Activated B cell treated with CpG ODN at 0.5 μM for 24 hours (primary cell): ENCODE data around the gene TAS1R2. TPM values are rescaled to one million over a fixed set of nuclear protein-coding genes. Genes with fewer than 3 reads are reported as not detected.

Source experiments
- ATAC-seq: fragments of 200-7000 bp; cut with Tn5 transposase; one replicate; pipeline ENCODE4 v1.10.0; 2021; ENCODE audit warnings: low read depth, mild to moderate bottlenecking, moderate library complexity
- CTCF ChIA-PET: fragments of 350-600 bp; sonication (Branson Sonifier 250); formaldehyde crosslinking; loops from one replicate; lab custom pipeline; 2021; ENCODE audit warnings: antibody characterized with exemption; lab: Charles Lee
- POLR2A ChIA-PET: fragments of 350-600 bp; sonication (Branson Sonifier 250); formaldehyde crosslinking; loops from one replicate; lab custom pipeline; 2021; ENCODE audit warnings: antibody characterized with exemption; lab: Charles Lee
- DNase-seq: peaks from one replicate; pipeline ENCODE4 v3.0.0; 2022
- H3K27ac Mint-ChIP-seq: one replicate; pipeline ENCODE4 v1.8.0; 2020; ENCODE audit warnings: mixed read lengths
- H3K27me3 Mint-ChIP-seq: one replicate; pipeline ENCODE4 v1.8.0; 2021; ENCODE audit warnings: mixed read lengths
- H3K36me3 Mint-ChIP-seq: one replicate; pipeline ENCODE4 v1.8.0; 2021; ENCODE audit warnings: low read depth, mixed read lengths
- H3K4me1 Mint-ChIP-seq: one replicate; pipeline ENCODE4 v1.8.0; 2021; ENCODE audit warnings: mixed read lengths
- H3K4me3 Mint-ChIP-seq: one replicate; pipeline ENCODE4 v1.8.0; 2020; ENCODE audit warnings: mild to moderate bottlenecking, mixed read lengths
- H3K9me3 Mint-ChIP-seq: one replicate; pipeline ENCODE4 v1.8.0; 2020; ENCODE audit warnings: mixed read lengths
- CTCF ChIP-seq: fragments of 200-600 bp; IDR thresholded peaks from one replicate; pipeline ENCODE4 v1.8.0; 2022; ENCODE audit warnings: antibody characterized with exemption, mild to moderate bottlenecking
- intact Hi-C: fragments of 100-400 bp; cut with micrococcal nuclease; formaldehyde crosslinking; loops from one replicate; pipeline ENCODE4 v1.15.1; 2024
- total RNA-seq: library from RNA; stranded (reverse); gene quantifications from 2 replicates; pipeline ENCODE4 v1.2.3, GENCODE V29; 2022

The TAS1R2 gene
- total RNA-seq, 1 donor from 2014 or later: not detected

DNA sequence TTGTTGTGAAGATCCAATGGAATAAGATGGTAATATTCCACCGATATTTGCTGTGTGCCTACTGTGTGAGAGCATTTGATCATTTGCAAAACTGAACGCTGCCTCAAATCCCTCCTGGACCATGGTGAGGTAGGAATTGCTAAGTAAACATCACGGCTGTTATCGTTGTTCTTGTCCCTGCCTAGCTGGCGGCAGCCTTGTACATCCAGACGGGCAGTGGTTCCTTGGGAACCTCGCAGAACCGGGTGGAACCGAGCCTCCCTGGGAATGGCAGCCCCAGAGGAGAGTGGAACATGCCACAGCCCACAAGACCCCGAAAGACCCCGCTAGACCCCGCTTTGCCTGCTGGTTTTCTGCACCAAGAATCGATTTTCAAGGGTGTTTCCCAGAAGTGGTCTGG is 60.9 kb downstream of the TAS1R2 start:
- TF ChIP-seq CTCF: no peak
- CTCF ChIA-PET: no interaction called here
- intact Hi-C loops: no loop called here
- H3K27me3 Mint-ChIP-seq: peaks cover 17% of the 10 kb centered on the region
- no peaks in the 10 kb centered on the region for H3K36me3 Mint-ChIP-seq
- POLR2A ChIA-PET: no interaction called here
- H3K4me1 Mint-ChIP-seq: no peaks in the 10 kb centered on the region
- DNase-seq: no peak
- no peaks in the 10 kb centered on the region for H3K9me3 Mint-ChIP-seq
- ATAC-seq: no peak
- no peak overlapping the region for H3K4me3 Mint-ChIP-seq
- H3K27ac Mint-ChIP-seq: no peak overlapping the region

DNA sequence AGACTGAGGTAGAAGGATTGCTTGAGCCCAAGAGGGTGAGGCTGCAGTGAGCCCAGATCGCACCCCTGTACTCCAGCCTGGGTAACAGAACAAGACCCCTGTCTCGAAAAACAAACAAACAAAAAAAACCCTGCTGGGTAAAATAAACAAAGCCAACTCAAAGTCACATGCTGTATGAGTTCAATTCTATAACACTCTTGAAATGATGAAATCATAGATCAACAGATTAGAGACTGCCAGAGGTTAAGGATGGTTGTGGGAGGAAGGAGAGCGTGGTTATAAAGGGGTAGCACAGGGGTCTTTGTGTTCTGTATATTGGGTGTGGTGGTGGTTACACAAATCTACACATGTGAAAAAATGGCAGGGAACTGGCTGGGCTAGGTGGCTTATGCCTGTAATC is 62.5 kb downstream of the TAS1R2 start:
- peaks cover 10% of the 10 kb centered on the region for H3K9me3 Mint-ChIP-seq
- POLR2A ChIA-PET: no interaction called here
- H3K36me3 Mint-ChIP-seq: no peaks in the 10 kb centered on the region
- H3K4me1 Mint-ChIP-seq: no peaks in the 10 kb centered on the region
- H3K4me3 Mint-ChIP-seq: no peak overlapping the region
- TF ChIP-seq CTCF: no peak
- intact Hi-C loops: no loop called here
- DNase-seq (no peak), ATAC-seq (no peak)
- CTCF ChIA-PET: no interaction called here
- H3K27ac Mint-ChIP-seq: no peak overlapping the region
- H3K27me3 Mint-ChIP-seq: peaks cover 21% of the 10 kb centered on the region

DNA sequence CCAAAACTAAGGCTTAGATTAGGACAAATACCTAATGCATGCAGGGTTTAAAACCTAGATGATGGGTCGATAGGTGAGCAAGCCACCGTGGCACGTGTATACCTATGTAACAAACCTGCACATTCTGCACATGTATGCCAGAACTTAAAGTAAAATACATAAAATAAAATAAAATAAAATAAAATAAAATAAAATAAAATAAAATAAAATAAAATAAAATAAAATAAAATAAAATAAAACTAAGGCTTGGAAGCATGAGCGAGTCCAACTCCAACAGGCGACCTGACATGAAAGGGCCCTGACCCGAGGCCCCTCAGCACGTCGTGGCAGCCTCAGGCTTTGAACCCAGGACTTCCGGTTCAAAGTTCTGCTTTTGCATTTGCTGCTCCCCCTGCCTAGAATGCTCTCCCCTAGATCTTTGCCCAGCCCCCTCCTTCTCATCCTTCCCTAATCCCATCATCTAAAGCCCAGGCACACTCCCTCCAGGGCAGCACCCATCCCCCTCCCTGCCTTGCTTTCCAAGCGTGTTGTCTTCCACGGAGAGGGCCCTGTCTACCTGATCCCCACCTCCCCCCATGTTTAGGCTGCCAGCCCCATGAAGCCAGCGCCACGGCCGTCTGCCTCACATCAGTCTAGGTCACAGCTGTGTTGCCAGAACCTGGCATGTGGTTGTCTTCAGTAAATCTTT is 64.3 kb downstream of the TAS1R2 start:
- Mint-ChIP-seq H3K27ac (no peak overlapping the region), H3K4me1 (no peaks in the 10 kb centered on the region), H3K27me3 (peaks cover 25% of the 10 kb centered on the region), H3K9me3 (peaks cover 11% of the 10 kb centered on the region), H3K4me3 (no peak overlapping the region), H3K36me3 (no peaks in the 10 kb centered on the region)
- POLR2A ChIA-PET: no interaction called here
- intact Hi-C loops: no loop called here
- ATAC-seq: no peak
- CTCF ChIA-PET: no interaction called here
- no peak for TF ChIP-seq CTCF
- no peak for DNase-seq

GRCh38 chr1:18794561-18794960 is 64.9 kb downstream of the TAS1R2 start:
- POLR2A ChIA-PET: no interaction called here
- CTCF ChIA-PET: no interaction called here
- H3K4me1 Mint-ChIP-seq: no peaks in the 10 kb centered on the region
- intact Hi-C loops: no loop called here
- no peaks in the 10 kb centered on the region for H3K36me3 Mint-ChIP-seq
- H3K4me3 Mint-ChIP-seq: no peak overlapping the region
- no peak for DNase-seq
- TF ChIP-seq CTCF: no peak
- H3K27ac Mint-ChIP-seq: no peak overlapping the region
- peaks cover 27% of the 10 kb centered on the region for H3K27me3 Mint-ChIP-seq
- H3K9me3 Mint-ChIP-seq: peaks cover 11% of the 10 kb centered on the region
- ATAC-seq: no peak

GRCh38 chr1:18794051-18794450 is 65.4 kb downstream of the TAS1R2 start:
- no peak for DNase-seq
- Mint-ChIP-seq H3K4me3 (no peak overlapping the region), H3K4me1 (no peaks in the 10 kb centered on the region), H3K9me3 (peaks cover 11% of the 10 kb centered on the region), H3K27me3 (peaks cover 29% of the 10 kb centered on the region), H3K36me3 (no peaks in the 10 kb centered on the region), H3K27ac (no peak overlapping the region)
- no peak for TF ChIP-seq CTCF
- ATAC-seq: no peak
- ChIA-PET POLR2A (no interaction called here), CTCF (no interaction called here)
- intact Hi-C loops: no loop called here
